Measurements from ENCODE around the gene ADGRA1. TPM values are rescaled to one million over a fixed set of nuclear protein-coding genes. Genes with fewer than 3 reads are reported as not detected.
"Not testable (repeated sequence)": the region's sequence is repeated elsewhere in the genome, so short reads cannot be mapped to it uniquely, and the experiment has no call there.

ADGRA1 gene
- total and polyA plus RNA-seq, 2 donors, result 0.03 TPM; not detected in 1

GRCh38 chr10:133047526-133048123 is 40.1 kb upstream of the ADGRA1 start:
- Histone ChIP-seq H3K4me1 (ENCODE audit: insufficient read depth) (no peaks in the 10 kb centered on the region), H3K4me3 (ENCODE audit: low read depth, low read length) (no peak overlapping the region), H3K36me3 (ENCODE audit: insufficient read depth) (no peaks in the 10 kb centered on the region), H3K27ac (ENCODE audit: low read depth) (no peak overlapping the region)
- no peak for DNase-seq (ENCODE audit: extremely low spot score)
- 86% methylated on average over 42 of the region's 42 CpGs for WGBS

DNA sequence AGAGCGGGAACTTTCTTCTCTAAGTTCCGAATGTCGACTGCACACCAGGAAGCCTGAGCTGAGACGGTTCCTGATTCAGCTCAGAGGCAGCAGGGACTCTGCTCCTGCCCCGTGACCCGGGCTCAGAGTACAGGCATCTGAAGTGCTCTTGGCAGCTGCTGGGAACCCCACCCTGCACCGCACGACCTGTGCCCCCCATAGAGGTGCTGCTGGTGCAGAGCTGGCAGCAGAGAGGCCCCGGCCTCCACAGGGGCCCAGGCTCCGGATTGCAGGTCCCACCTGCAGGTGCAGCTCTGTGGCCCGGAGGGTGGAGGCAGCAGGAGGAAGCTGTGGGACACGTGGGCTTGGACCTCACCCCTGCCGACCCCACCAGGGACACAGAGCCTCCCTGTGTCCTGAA is 39.5 kb upstream of the ADGRA1 start:
- Histone ChIP-seq H3K27ac (ENCODE audit: low read depth) (no peak overlapping the region), H3K36me3 (ENCODE audit: insufficient read depth) (no peaks in the 10 kb centered on the region), H3K4me1 (ENCODE audit: insufficient read depth) (no peaks in the 10 kb centered on the region), H3K4me3 (ENCODE audit: low read depth, low read length) (no peak overlapping the region)
- no peak for DNase-seq (ENCODE audit: extremely low spot score)
- WGBS, result 67% methylated on average over 13 of the region's 13 CpGs

DNA sequence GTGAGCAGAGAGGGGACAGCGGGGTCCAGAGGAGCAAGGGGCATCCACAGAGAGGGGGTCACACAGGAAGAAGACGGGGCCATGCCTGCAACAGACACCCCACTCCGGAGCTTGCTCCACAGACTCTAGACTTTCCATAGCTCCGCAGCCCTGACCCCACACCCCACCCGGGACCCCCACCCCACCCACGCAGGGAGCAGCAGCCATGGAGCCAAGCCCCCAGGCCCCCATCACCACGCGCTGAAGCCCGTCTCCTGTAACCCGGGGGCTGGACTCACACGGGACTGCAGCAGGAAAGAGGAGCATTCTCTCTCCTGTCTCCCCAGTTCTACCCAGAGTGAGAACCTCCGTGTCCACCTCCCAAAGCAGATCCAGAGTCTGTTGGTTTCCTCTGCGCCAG is 38.8 kb upstream of the ADGRA1 start:
- H3K27ac ChIP-seq (ENCODE audit: low read depth), result no peak overlapping the region
- no peak overlapping the region for H3K4me3 ChIP-seq (ENCODE audit: low read depth, low read length)
- H3K36me3 ChIP-seq (ENCODE audit: insufficient read depth), result no peaks in the 10 kb centered on the region
- WGBS, result 83% methylated on average over 13 of the region's 13 CpGs
- no peaks in the 10 kb centered on the region for H3K4me1 ChIP-seq (ENCODE audit: insufficient read depth)
- no peak for DNase-seq (ENCODE audit: extremely low spot score)

DNA sequence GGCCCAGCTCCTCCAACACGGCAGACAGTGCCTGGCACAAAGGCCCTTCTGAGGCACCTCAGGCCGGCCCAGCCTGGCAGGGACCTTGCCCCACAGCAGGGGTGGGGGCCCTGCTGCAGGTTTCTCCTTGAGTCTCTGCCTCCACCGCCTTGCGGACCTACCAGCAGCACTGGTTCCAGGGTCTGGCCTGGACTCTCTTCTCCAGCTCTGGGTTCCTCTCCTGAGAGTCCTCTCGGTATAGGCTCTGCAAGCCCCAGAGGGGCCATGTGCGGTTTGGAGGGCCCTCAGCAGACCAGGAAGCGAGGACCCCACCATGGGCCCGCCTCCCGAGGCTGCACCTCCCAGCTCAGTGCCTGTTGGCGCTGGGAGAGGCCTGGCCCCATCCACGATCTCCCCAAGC is 38.1 kb upstream of the ADGRA1 start:
- DNase-seq (ENCODE audit: extremely low spot score), result no peak
- Histone ChIP-seq H3K27ac (ENCODE audit: low read depth) (no peak overlapping the region), H3K36me3 (ENCODE audit: insufficient read depth) (no peaks in the 10 kb centered on the region), H3K4me3 (ENCODE audit: low read depth, low read length) (no peak overlapping the region), H3K4me1 (ENCODE audit: insufficient read depth) (no peaks in the 10 kb centered on the region)
- WGBS, result 85% methylated on average over 11 of the region's 11 CpGs

DNA sequence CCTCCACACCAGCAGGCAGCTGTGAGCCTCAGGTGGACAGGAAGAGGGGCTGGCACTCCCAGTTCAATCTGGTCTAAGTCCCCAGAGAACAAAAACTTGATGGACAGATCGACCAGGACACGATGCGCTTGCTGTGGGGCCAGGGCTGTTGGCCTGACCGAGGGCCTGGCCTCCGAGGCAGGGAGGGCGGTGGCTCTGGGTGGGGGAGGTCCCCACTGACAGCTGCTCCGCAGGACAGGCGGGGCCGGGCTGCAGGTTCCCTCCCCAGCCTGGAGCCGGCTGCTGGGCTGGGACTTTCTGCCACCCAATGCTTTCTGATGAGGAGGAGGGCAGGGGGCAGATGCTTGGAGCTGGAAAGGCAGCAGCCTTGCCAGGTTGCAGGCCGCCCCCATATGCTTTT is 37.4 kb upstream of the ADGRA1 start:
- Histone ChIP-seq H3K27ac (ENCODE audit: low read depth) (no peak overlapping the region), H3K4me1 (ENCODE audit: insufficient read depth) (no peaks in the 10 kb centered on the region), H3K36me3 (ENCODE audit: insufficient read depth) (no peaks in the 10 kb centered on the region), H3K4me3 (ENCODE audit: low read depth, low read length) (no peak overlapping the region)
- WGBS, result 49% methylated on average over 11 of the region's 11 CpGs
- no peak for DNase-seq (ENCODE audit: extremely low spot score)

DNA sequence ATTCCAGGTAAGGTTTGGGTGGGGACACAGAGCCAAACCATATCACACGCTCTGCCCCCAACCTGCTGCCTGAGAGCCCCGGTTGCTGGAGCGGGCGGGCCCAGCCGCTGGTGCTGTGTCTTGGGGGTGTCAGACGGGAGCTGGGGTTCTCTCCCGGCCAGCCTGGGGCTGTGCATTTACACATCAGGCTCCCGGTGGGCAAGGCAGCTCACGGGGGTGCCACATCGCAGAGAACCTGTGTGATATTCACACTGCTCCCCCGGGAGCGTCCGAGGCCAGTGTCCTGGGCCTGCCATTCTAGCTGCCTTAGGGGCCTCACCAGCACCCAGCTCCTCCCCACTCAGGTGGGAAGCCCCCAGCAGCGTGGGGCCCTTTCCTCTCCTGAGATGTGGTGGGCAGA is 35.6 kb upstream of the ADGRA1 start:
- Histone ChIP-seq H3K27ac (ENCODE audit: low read depth) (no peak overlapping the region), H3K4me1 (ENCODE audit: insufficient read depth) (no peaks in the 10 kb centered on the region), H3K4me3 (ENCODE audit: low read depth, low read length) (no peak overlapping the region), H3K36me3 (ENCODE audit: insufficient read depth) (no peaks in the 10 kb centered on the region)
- WGBS, result 86% methylated on average over 14 of the region's 14 CpGs
- no peak for DNase-seq (ENCODE audit: extremely low spot score)

GRCh38 chr10:133053527-133054133 is 34.1 kb upstream of the ADGRA1 start:
- H3K4me3 ChIP-seq (ENCODE audit: low read depth, low read length); H3K4me1 ChIP-seq (ENCODE audit: insufficient read depth); H3K36me3 ChIP-seq (ENCODE audit: insufficient read depth); H3K27ac ChIP-seq (ENCODE audit: low read depth); DNase-seq (ENCODE audit: extremely low spot score): not testable (repeated sequence)
- WGBS, result 86% methylated on average over 10 of the region's 10 CpGs

GRCh38 chr10:133055470-133055869 is 32.3 kb upstream of the ADGRA1 start:
- Histone ChIP-seq H3K4me3 (ENCODE audit: low read depth, low read length) (no peak overlapping the region), H3K36me3 (ENCODE audit: insufficient read depth) (no peaks in the 10 kb centered on the region), H3K27ac (ENCODE audit: low read depth) (no peak overlapping the region), H3K4me1 (ENCODE audit: insufficient read depth) (no peaks in the 10 kb centered on the region)
- WGBS, result 12% methylated on average over 2 of the region's 2 CpGs
- no peak for DNase-seq (ENCODE audit: extremely low spot score)

GRCh38 chr10:133056001-133056400 is 31.7 kb upstream of the ADGRA1 start:
- 87% methylated on average over 13 of the region's 13 CpGs for WGBS

GRCh38 chr10:133056651-133057178 is 31.0 kb upstream of the ADGRA1 start:
- Histone ChIP-seq H3K4me3 (ENCODE audit: low read depth, low read length) (no peak overlapping the region), H3K36me3 (ENCODE audit: insufficient read depth) (no peaks in the 10 kb centered on the region), H3K4me1 (ENCODE audit: insufficient read depth) (no peaks in the 10 kb centered on the region), H3K27ac (ENCODE audit: low read depth) (no peak overlapping the region)
- no peak for DNase-seq (ENCODE audit: extremely low spot score)
- WGBS, result 78% methylated on average over 19 of the region's 19 CpGs

More at GRCh38 chr10:133056001-133056400, 31.7 kb upstream of the ADGRA1 start:
- no peak overlapping the region for H3K4me3 ChIP-seq (ENCODE audit: low read depth, low read length)
- H3K4me1 ChIP-seq (ENCODE audit: insufficient read depth), result no peaks in the 10 kb centered on the region
- H3K36me3 ChIP-seq (ENCODE audit: insufficient read depth), result no peaks in the 10 kb centered on the region
- no peak for DNase-seq (ENCODE audit: extremely low spot score)
- H3K27ac ChIP-seq (ENCODE audit: low read depth), result no peak overlapping the region

DNA sequence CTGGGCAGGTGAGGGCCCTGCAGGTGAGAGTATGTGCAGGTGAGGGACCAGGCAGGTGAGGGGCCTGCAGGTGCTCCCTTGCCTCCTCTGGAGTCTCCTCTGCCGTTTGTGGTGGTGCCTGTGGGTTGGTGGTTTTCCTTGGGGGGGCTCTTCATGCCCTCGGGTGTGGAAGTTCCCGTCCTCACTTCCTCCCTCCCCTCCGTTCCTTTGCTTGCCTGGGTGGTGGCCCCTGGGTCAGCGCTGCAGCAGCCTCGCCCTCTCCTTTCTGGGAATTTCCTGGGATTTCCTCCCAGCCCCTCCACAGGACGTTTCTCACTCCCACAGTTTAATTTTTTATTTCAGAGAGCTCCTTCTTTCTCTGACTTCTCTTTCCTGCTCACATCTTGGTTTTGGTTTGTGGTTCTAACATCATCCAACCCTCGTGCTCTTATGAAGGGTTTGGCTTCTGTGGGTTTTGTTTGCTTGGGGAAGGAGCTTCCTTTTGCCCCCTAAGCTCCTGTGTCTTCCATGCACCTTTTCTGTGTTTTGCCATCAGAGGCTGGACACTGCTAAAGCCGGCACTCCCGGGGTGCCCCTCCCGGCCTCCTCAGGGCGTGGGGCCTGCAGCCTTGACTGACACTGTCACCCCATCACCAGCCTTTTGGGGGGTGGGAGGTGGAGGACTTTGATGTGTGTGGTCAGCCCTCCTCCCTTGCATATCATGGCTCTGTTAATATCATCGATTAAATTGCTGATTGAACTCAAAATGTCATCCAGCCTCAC is 29.2 kb upstream of the ADGRA1 start:
- Histone ChIP-seq H3K27ac (ENCODE audit: low read depth) (no peak overlapping the region), H3K36me3 (ENCODE audit: insufficient read depth) (no peaks in the 10 kb centered on the region), H3K4me3 (ENCODE audit: low read depth, low read length) (no peak overlapping the region), H3K4me1 (ENCODE audit: insufficient read depth) (no peaks in the 10 kb centered on the region)
- WGBS, result 35% methylated on average over 13 of the region's 13 CpGs
- DNase-seq (ENCODE audit: extremely low spot score), result no peak

GRCh38 chr10:133059093-133059470 is 28.6 kb upstream of the ADGRA1 start:
- no peak overlapping the region for H3K4me3 ChIP-seq (ENCODE audit: low read depth, low read length)
- H3K27ac ChIP-seq (ENCODE audit: low read depth), result no peak overlapping the region
- DNase-seq (ENCODE audit: extremely low spot score), result no peak
- H3K4me1 ChIP-seq (ENCODE audit: insufficient read depth), result no peaks in the 10 kb centered on the region
- WGBS, result 86% methylated on average over 7 of the region's 7 CpGs
- H3K36me3 ChIP-seq (ENCODE audit: insufficient read depth), result no peaks in the 10 kb centered on the region

- DNase-seq (ENCODE audit: extremely low spot score), result no peak
- no peaks in the 10 kb centered on the region for H3K36me3 ChIP-seq (ENCODE audit: insufficient read depth)
- no peaks in the 10 kb centered on the region for H3K4me1 ChIP-seq (ENCODE audit: insufficient read depth)
- no peak overlapping the region for H3K27ac ChIP-seq (ENCODE audit: low read depth)
- no peak overlapping the region for H3K4me3 ChIP-seq (ENCODE audit: low read depth, low read length)
- 75% methylated on average over 9 of the region's 9 CpGs for WGBS
Measured at GRCh38 chr10:133059571-133059970, 28.2 kb upstream of the ADGRA1 start.

GRCh38 chr10:133060022-133060421 is 27.7 kb upstream of the ADGRA1 start:
- WGBS, result 78% methylated on average over 18 of the region's 18 CpGs
- no peak for DNase-seq (ENCODE audit: extremely low spot score)
- Histone ChIP-seq H3K27ac (ENCODE audit: low read depth) (no peak overlapping the region), H3K36me3 (ENCODE audit: insufficient read depth) (no peaks in the 10 kb centered on the region), H3K4me3 (ENCODE audit: low read depth, low read length) (no peak overlapping the region), H3K4me1 (ENCODE audit: insufficient read depth) (no peaks in the 10 kb centered on the region)

All from urinary bladder (tissue), 4 donors.